Calu3 (cell line): ENCODE results near the gene VWF. TPM values are rescaled to one million over a fixed set of nuclear protein-coding genes. Genes with fewer than 3 reads are reported as not detected.

Experiments
- BruUV-seq: library from RNA; stranded (reverse); fragments of 400-500 nt; replicated peaks from 2 replicates; lab custom pipeline; 2021; lab: Mats Ljungman, UMichigan
- CTCF ChIA-PET: fragments of 300-600 bp; sonication (Branson Sonifier 250); formaldehyde crosslinking; loops from one replicate; lab custom pipeline; 2022; ENCODE audit warnings: antibody characterized with exemption; lab: Charles Lee
- DNase-seq: peaks from one replicate; pipeline ENCODE4 v3.0.0; 2022
- H3K27ac Mint-ChIP-seq: one replicate; pipeline ENCODE4 v1.8.0; 2022; ENCODE audit warnings: mixed read lengths; ENCODE audit not compliant: unreplicated experiment
- H3K27me3 Mint-ChIP-seq: one replicate; pipeline ENCODE4 v1.8.0; 2022; ENCODE audit warnings: mixed read lengths; ENCODE audit not compliant: unreplicated experiment
- H3K36me3 Mint-ChIP-seq: one replicate; pipeline ENCODE4 v1.8.0; 2022; ENCODE audit warnings: mild to moderate bottlenecking, moderate library complexity, mixed read lengths; ENCODE audit not compliant: insufficient read depth, unreplicated experiment
- H3K4me1 Mint-ChIP-seq: one replicate; pipeline ENCODE4 v1.8.0; 2022; ENCODE audit warnings: mild to moderate bottlenecking, low read depth, mixed read lengths; ENCODE audit not compliant: unreplicated experiment
- H3K4me3 Mint-ChIP-seq: one replicate; pipeline ENCODE4 v1.8.0; 2022; ENCODE audit warnings: mild to moderate bottlenecking, low read depth, moderate library complexity, mixed read lengths; ENCODE audit not compliant: unreplicated experiment
- H3K9me3 Mint-ChIP-seq: one replicate; pipeline ENCODE4 v1.8.0; 2022; ENCODE audit warnings: low read depth, mixed read lengths; ENCODE audit not compliant: unreplicated experiment
- CTCF ChIP-seq: fragments of 200-600 bp; IDR thresholded peaks from one replicate; pipeline ENCODE4 v1.8.0; 2022; ENCODE audit warnings: antibody characterized with exemption; ENCODE audit not compliant: unreplicated experiment
- intact Hi-C: fragments of 100-400 bp; cut with micrococcal nuclease; formaldehyde crosslinking; loops from one replicate; pipeline ENCODE4 v1.10.0; 2022; ENCODE audit not compliant: unreplicated experiment
- total RNA-seq: library from RNA; stranded (reverse); gene quantifications from 2 replicates; pipeline ENCODE4 v1.2.3, GENCODE V29; 2022

VWF gene
- total RNA-seq, 1 experiment from 2014 or later, result not detected

- no TSS peak for BruUV-seq
- no peaks in the 10 kb centered on the region for H3K9me3 Mint-ChIP-seq
- no peaks in the 10 kb centered on the region for H3K4me1 Mint-ChIP-seq
- H3K36me3 Mint-ChIP-seq, result no peaks in the 10 kb centered on the region
- H3K4me3 Mint-ChIP-seq, result no peak overlapping the region
- CTCF ChIA-PET, result no interaction called here
- intact Hi-C loops, result no loop called here
- no peak overlapping the region for H3K27ac Mint-ChIP-seq
- TF ChIP-seq CTCF, result no peak
- DNase-seq, result no peak
- H3K27me3 Mint-ChIP-seq, result peaks cover 100% of the 10 kb centered on the region
Measured at GRCh38 chr12:5947006-5947405, 177.5 kb downstream of the VWF start.

- Mint-ChIP-seq H3K27ac (no peak overlapping the region), H3K4me3 (no peak overlapping the region), H3K9me3 (no peaks in the 10 kb centered on the region), H3K27me3 (peaks cover 100% of the 10 kb centered on the region), H3K36me3 (no peaks in the 10 kb centered on the region), H3K4me1 (no peaks in the 10 kb centered on the region)
- CTCF ChIA-PET, result no interaction called here
- intact Hi-C loops, result no loop called here
- BruUV-seq, result no TSS peak
- no peak for DNase-seq
- TF ChIP-seq CTCF, result no peak
Measured at GRCh38 chr12:5946388-5946787, 178.1 kb downstream of the VWF start.

GRCh38 chr12:5945071-5946008 is 179.1 kb downstream of the VWF start, which contains the start of gene ANO2:
Gene ANO2, minus strand, starts transcription at chr12:5945259. Its CDS starts 42 bp downstream, at chr12:5945217.
- no peak within 1 kb of the TSS for H3K27ac Mint-ChIP-seq
- no peaks in the 10 kb centered on the region for H3K36me3 Mint-ChIP-seq
- H3K9me3 Mint-ChIP-seq, result no peaks in the 10 kb centered on the region
- CTCF ChIA-PET, result no interaction called here
- BruUV-seq, result no TSS peak
- peak; percentile 20 for DNase-seq
- H3K4me3 Mint-ChIP-seq, result peak within 1 kb of the TSS; percentile 54
- no peaks in the 10 kb centered on the region for H3K4me1 Mint-ChIP-seq
- intact Hi-C loops, result no loop called here
- H3K27me3 Mint-ChIP-seq, result peaks cover 100% of the 10 kb centered on the region
- no peak for TF ChIP-seq CTCF

- H3K4me1 Mint-ChIP-seq, result no peaks in the 10 kb centered on the region
- DNase-seq, result no peak
- no peak for TF ChIP-seq CTCF
- H3K27me3 Mint-ChIP-seq, result peaks cover 99% of the 10 kb centered on the region
- CTCF ChIA-PET, result no interaction called here
- intact Hi-C loops, result no loop called here
- peak overlapping the region; percentile 54 for H3K4me3 Mint-ChIP-seq
- no peak overlapping the region for H3K27ac Mint-ChIP-seq
- no TSS peak for BruUV-seq
- no peaks in the 10 kb centered on the region for H3K9me3 Mint-ChIP-seq
- H3K36me3 Mint-ChIP-seq, result no peaks in the 10 kb centered on the region
Measured at GRCh38 chr12:5944688-5945070, 179.8 kb downstream of the VWF start.
